Limb (tissue), 2 donors: ENCODE measurements around the gene PALLD.

ENCODE experiments used
- DNase-seq, 2 donors: peaks; one replicate each; pipeline ENCODE4 v3.0.0-alpha.2; 2016; ENCODE audit errors: extremely low spot score in 2 of 2

The PALLD gene

GRCh38 chr4:168667376-168667775 lies 170.5 kb downstream of the PALLD start:
- no peak for DNase-seq

GRCh38 chr4:168667921-168668320 lies 171.1 kb downstream of the PALLD start:
- no peak for DNase-seq

GRCh38 chr4:168673476-168673875 lies 176.6 kb downstream of the PALLD start:
- DNase-seq = no peak

- no peak for DNase-seq
Measured at GRCh38 chr4:168674077-168674747, 177.4 kb downstream of the PALLD start.

GRCh38 chr4:168674866-168675265 lies 178.0 kb downstream of the PALLD start:
- no peak for DNase-seq

- DNase-seq = no peak
Measured at GRCh38 chr4:168677063-168677462, 180.2 kb downstream of the PALLD start.

- DNase-seq = no peak
Measured at GRCh38 chr4:168677879-168678278, 181.0 kb downstream of the PALLD start.

GRCh38 chr4:168678751-168679366 lies 182.0 kb downstream of the PALLD start:
- DNase-seq = no peak

- DNase-seq = no peak
Measured at GRCh38 chr4:168679397-168679796, 182.5 kb downstream of the PALLD start.

GRCh38 chr4:168679819-168680218 lies 183.0 kb downstream of the PALLD start:
- no peak for DNase-seq

GRCh38 chr4:168682898-168683500 lies 186.1 kb downstream of the PALLD start:
- DNase-seq = no peak

- no peak for DNase-seq
Measured at GRCh38 chr4:168683595-168683994, 186.7 kb downstream of the PALLD start.

GRCh38 chr4:168685136-168685809 lies 188.4 kb downstream of the PALLD start:
- DNase-seq = no peak

GRCh38 chr4:168688584-168688983 lies 191.7 kb downstream of the PALLD start:
- no peak for DNase-seq

GRCh38 chr4:168689791-168690190 lies 192.9 kb downstream of the PALLD start:
- DNase-seq = no peak

GRCh38 chr4:168690199-168690598 lies 193.3 kb downstream of the PALLD start:
- no peak for DNase-seq

GRCh38 chr4:168691631-168692369 lies 194.9 kb downstream of the PALLD start:
- no peak for DNase-seq

- DNase-seq = no peak
Measured at GRCh38 chr4:168693750-168694490, 197.1 kb downstream of the PALLD start.

- peak in 1 of 2 donors; percentile 30 for DNase-seq
Measured at GRCh38 chr4:168694667-168695066, 197.8 kb downstream of the PALLD start.

GRCh38 chr4:168695288-168695687 lies 198.4 kb downstream of the PALLD start:
- DNase-seq = no peak

- DNase-seq = no peak
Measured at GRCh38 chr4:168696280-168696679, 199.4 kb downstream of the PALLD start.
